GM23338 (cell line): ENCODE results near the gene CISD1. TPM values are rescaled to one million over a fixed set of nuclear protein-coding genes. Genes with fewer than 3 reads are reported as not detected.

Experiments used
- ATAC-seq: fragments of 200-7000 bp; cut with Tn5 transposase; 3 replicates; pipeline ENCODE4 v1.9.1; 2020
- DNase-seq: peaks from one replicate; pipeline ENCODE4 v3.0.0-alpha.2; 2015; ENCODE audit warnings: low spot score
- H2AFZ ChIP-seq: fragments of 200-600 bp; sonication (generic); 2 replicates; pipeline ENCODE4 v1.8.0; 2016; ENCODE audit warnings: antibody characterized with exemption, mild to moderate bottlenecking, moderate library complexity
- H3F3A ChIP-seq: fragments of 200-600 bp; sonication (generic); replicated peaks from 2 replicates; pipeline ENCODE4 v1.8.0; 2017; ENCODE audit warnings: antibody characterized with exemption, mixed run types, low read depth
- H3K27ac ChIP-seq: fragments of 200-600 bp; sonication (generic); 2 replicates; pipeline ENCODE4 v1.6.1; 2016; ENCODE audit warnings: low read depth
- H3K27me3 ChIP-seq: fragments of 200-600 bp; sonication (generic); 2 replicates; pipeline ENCODE4 v1.8.0; 2016; ENCODE audit warnings: mild to moderate bottlenecking, mixed run types, moderate library complexity; ENCODE audit not compliant: insufficient read depth
- H3K36me3 ChIP-seq: fragments of 200-600 bp; sonication (generic); 2 replicates; pipeline ENCODE4 v1.8.0; 2016; ENCODE audit warnings: mild to moderate bottlenecking; ENCODE audit not compliant: insufficient read depth
- H3K4me1 ChIP-seq: fragments of 200-600 bp; sonication (generic); 2 replicates; pipeline ENCODE4 v1.8.0; 2016; ENCODE audit warnings: mild to moderate bottlenecking, moderate library complexity; ENCODE audit not compliant: insufficient read depth
- H3K4me2 ChIP-seq: fragments of 200-600 bp; sonication (generic); 2 replicates; pipeline ENCODE4 v1.7.1; 2017; ENCODE audit warnings: mixed run types
- H3K4me3 ChIP-seq: fragments of 200-600 bp; sonication (generic); 2 replicates; pipeline ENCODE4 v1.6.1; 2016; ENCODE audit warnings: mixed run types
- H3K79me2 ChIP-seq: fragments of 200-600 bp; sonication (generic); replicated peaks from 2 replicates; pipeline ENCODE4 v1.8.0; 2017; ENCODE audit warnings: mild to moderate bottlenecking; ENCODE audit not compliant: insufficient read depth
- H3K9me2 ChIP-seq: fragments of 200-600 bp; sonication (generic); 2 replicates; pipeline ENCODE4 v1.8.0; 2017; ENCODE audit not compliant: insufficient read depth
- H4K20me1 ChIP-seq: fragments of 200-600 bp; sonication (generic); replicated peaks from 2 replicates; pipeline ENCODE4 v1.8.0; 2017; ENCODE audit warnings: mild to moderate bottlenecking; ENCODE audit not compliant: insufficient read depth
- H3K27ac Mint-ChIP-seq: 2 replicates; pipeline ENCODE4 v1.8.0; 2020; ENCODE audit warnings: inconsistent platforms, mild to moderate bottlenecking, moderate library complexity, mixed read lengths
- H3K27me3 Mint-ChIP-seq: 3 replicates; pipeline ENCODE4 v1.8.0; 2022; ENCODE audit warnings: low read depth, mild to moderate bottlenecking, moderate library complexity, mixed read lengths, inconsistent platforms; ENCODE audit not compliant: insufficient read depth, poor library complexity
- H3K36me3 Mint-ChIP-seq: 3 replicates; pipeline ENCODE4 v1.8.0; 2021; ENCODE audit warnings: low read depth, mild to moderate bottlenecking, inconsistent platforms, moderate library complexity, mixed read lengths
- H3K4me1 Mint-ChIP-seq: 3 replicates; pipeline ENCODE4 v1.8.0; 2020; ENCODE audit warnings: mild to moderate bottlenecking, inconsistent platforms, mixed read lengths
- H3K4me3 Mint-ChIP-seq: 3 replicates; pipeline ENCODE4 v1.8.0; 2021; ENCODE audit warnings: moderate library complexity, mild to moderate bottlenecking, inconsistent platforms, mixed read lengths
- H3K9me3 Mint-ChIP-seq: 3 replicates; pipeline ENCODE4 v1.8.0; 2020; ENCODE audit warnings: moderate library complexity, mild to moderate bottlenecking, inconsistent platforms, mixed read lengths
- CREB1 ChIP-seq: fragments of 250-450 bp; sonication (Bioruptor Pico); IDR thresholded peaks from 2 replicates; pipeline ENCODE4 v1.5.0; 2020; ENCODE audit warnings: low read depth, mild to moderate bottlenecking, moderate library complexity
- EZH2 ChIP-seq: fragments of 200-600 bp; sonication (generic); IDR thresholded peaks from one replicate; pipeline ENCODE4 v1.8.0; 2017; ENCODE audit warnings: antibody characterized with exemption, mild to moderate bottlenecking, low read depth; ENCODE audit not compliant: unreplicated experiment
- EZH2phosphoT487 ChIP-seq: fragments of 200-600 bp; sonication (generic); IDR thresholded peaks from one replicate; pipeline ENCODE4 v1.8.1; 2018; ENCODE audit warnings: antibody characterized with exemption; ENCODE audit not compliant: unreplicated experiment
- JUNB ChIP-seq: IDR thresholded peaks from one replicate; pipeline ENCODE4 v1.6.1; 2016; ENCODE audit warnings: antibody characterized with exemption; ENCODE audit not compliant: unreplicated experiment
- NANOG ChIP-seq: IDR thresholded peaks from 2 replicates; pipeline ENCODE4 v1.6.1; 2016; ENCODE audit warnings: antibody characterized with exemption, borderline replicate concordance
- POLR2AphosphoS5 ChIP-seq: IDR thresholded peaks from 2 replicates; pipeline ENCODE4 v1.6.1; 2016; ENCODE audit warnings: antibody characterized with exemption, low read depth
- STAT1 ChIP-seq: IDR thresholded peaks from one replicate; pipeline ENCODE4 v1.6.1; 2016; ENCODE audit warnings: antibody characterized with exemption; ENCODE audit not compliant: unreplicated experiment
- ZNF114 ChIP-seq: fragments of 250-450 bp; sonication (Bioruptor Pico); IDR thresholded peaks from 2 replicates; pipeline ENCODE4 v1.5.0; 2020; ENCODE audit warnings: mild to moderate bottlenecking, moderate library complexity
- polyA plus RNA-seq: library from polyadenylated mRNA; unstranded; fragments of >200 nt; fragmentation: Nextera tagmentation; extraction: Ambion mirVana; gene quantifications from 2 replicates; pipeline ENCODE4 v1.2.1, GENCODE V29; 2016
- total RNA-seq: library from RNA; depleted of rRNA; stranded (reverse); fragments of >200 nt; shearing (Covaris generic); gene quantifications from 2 replicates; pipeline ENCODE4 v1.2.3, GENCODE V29; 2014
- TF ChIP-seq, protein P1 (sequence below), 2 experiments: fragments of 200-600 bp in 1 of 2; sonication (generic) in 1 of 2; conservative IDR thresholded peaks; 2 replicates each; pipeline versions ENCODE4 v1.5.1 to v1.6.1; 2016 to 2017; ENCODE audit warnings: antibody characterized with exemption in 2 of 2, low read depth in 2 of 2, mild to moderate bottlenecking in 2 of 2, moderate library complexity in 1 of 2
- TF ChIP-seq, protein P2 (sequence below): fragments of 250-450 bp; sonication (Bioruptor Pico); IDR thresholded peaks from 2 replicates; pipeline ENCODE4 v1.5.0; 2020; ENCODE audit warnings: mild to moderate bottlenecking, moderate library complexity
- TF ChIP-seq, protein P3 (sequence below): IDR thresholded peaks from one replicate; pipeline ENCODE4 v1.6.1; 2018; ENCODE audit warnings: antibody characterized with exemption; ENCODE audit not compliant: unreplicated experiment

CISD1 gene
- total and polyA plus RNA-seq, 2 experiments from 2014 or later, result 19.9 to 99.9 TPM

DNA sequence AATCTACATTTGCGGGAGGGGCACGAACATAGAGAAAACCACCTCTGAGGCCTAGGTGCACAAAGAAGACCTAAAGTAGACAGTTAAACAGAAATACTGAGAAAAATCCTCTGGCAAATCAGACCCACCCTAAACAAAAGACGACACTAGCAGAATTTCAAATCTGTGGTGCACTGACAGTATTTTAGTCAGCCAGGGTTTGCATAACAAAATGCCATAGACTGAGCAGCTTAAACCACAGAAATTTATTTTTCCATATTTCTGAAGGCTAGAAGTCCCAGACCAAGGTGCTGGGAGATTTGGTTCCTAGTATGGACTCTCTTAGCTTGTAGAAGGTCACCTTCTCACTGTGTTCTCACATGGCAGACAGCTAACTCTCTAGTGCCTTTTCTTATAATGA is 27.6 kb upstream of the CISD1 start (continued):
- TF ChIP-seq ZNF114 (CRISPR knock-in tag), result no peak
- TF ChIP-seq POLR2AphosphoS5, result no peak
- TF ChIP-seq, protein P1, sequence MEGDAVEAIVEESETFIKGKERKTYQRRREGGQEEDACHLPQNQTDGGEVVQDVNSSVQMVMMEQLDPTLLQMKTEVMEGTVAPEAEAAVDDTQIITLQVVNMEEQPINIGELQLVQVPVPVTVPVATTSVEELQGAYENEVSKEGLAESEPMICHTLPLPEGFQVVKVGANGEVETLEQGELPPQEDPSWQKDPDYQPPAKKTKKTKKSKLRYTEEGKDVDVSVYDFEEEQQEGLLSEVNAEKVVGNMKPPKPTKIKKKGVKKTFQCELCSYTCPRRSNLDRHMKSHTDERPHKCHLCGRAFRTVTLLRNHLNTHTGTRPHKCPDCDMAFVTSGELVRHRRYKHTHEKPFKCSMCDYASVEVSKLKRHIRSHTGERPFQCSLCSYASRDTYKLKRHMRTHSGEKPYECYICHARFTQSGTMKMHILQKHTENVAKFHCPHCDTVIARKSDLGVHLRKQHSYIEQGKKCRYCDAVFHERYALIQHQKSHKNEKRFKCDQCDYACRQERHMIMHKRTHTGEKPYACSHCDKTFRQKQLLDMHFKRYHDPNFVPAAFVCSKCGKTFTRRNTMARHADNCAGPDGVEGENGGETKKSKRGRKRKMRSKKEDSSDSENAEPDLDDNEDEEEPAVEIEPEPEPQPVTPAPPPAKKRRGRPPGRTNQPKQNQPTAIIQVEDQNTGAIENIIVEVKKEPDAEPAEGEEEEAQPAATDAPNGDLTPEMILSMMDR (conservative IDR thresholded peaks at IDR 0.05; ENCODE audit: low read depth in 2 of 2), result no peak
- no peak for TF ChIP-seq STAT1
- no peak for TF ChIP-seq NANOG
- no peak for TF ChIP-seq CREB1

DNA sequence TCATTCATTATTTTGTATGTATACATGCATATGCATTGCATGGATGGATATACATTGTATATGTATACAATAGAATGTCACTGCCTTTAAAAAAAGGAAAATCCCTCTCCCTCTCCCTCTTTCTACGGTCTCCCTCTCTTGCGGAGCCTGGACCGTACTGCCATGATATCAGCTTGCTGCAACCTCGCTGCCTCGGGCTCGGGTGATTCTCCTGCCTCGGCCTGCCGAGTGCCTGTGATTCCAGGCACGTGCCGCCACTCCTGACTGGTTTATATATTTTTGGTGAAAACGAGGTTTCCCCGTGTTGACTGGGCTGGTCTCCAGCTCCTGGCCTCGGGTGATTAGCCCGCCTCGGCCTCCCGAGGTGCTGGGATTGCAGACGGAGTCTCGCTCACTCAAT is 25.7 kb upstream of the CISD1 start:
- no peaks in the 10 kb centered on the region for H3K36me3 ChIP-seq
- H3K9me2 ChIP-seq, result no peaks in the 10 kb centered on the region
- H2AFZ ChIP-seq, result no peak overlapping the region
- peaks cover 79% of the 10 kb centered on the region for H3K79me2 ChIP-seq
- H3K4me1 ChIP-seq, result peaks cover 24% of the 10 kb centered on the region
- H3K27ac ChIP-seq, result no peak overlapping the region
- Mint-ChIP-seq H3K27ac (no peak overlapping the region), H3K27me3 (no peaks in the 10 kb centered on the region), H3K4me3 (no peak overlapping the region), H3K36me3 (peaks cover 42% of the 10 kb centered on the region), H3K4me1 (peaks cover 21% of the 10 kb centered on the region), H3K9me3 (peaks cover 43% of the 10 kb centered on the region)
- peaks cover 6% of the 10 kb centered on the region; the same call in 1 of the 2 replicates for H4K20me1 ChIP-seq
- H3K27me3 ChIP-seq, result no peaks in the 10 kb centered on the region
- ATAC-seq (no peak), DNase-seq (no peak)
- no peak overlapping the region for H3K4me3 ChIP-seq
- H3F3A ChIP-seq, result no peaks in the 10 kb centered on the region
- no peak overlapping the region for H3K4me2 ChIP-seq
- TF ChIP-seq EZH2phosphoT487 (no peak), NANOG (no peak), ZNF114 (CRISPR knock-in tag) (no peak), STAT1 (no peak), EZH2 (no peak), JUNB (no peak), CREB1 (no peak), POLR2AphosphoS5 (no peak)
- TF ChIP-seq, protein P2, sequence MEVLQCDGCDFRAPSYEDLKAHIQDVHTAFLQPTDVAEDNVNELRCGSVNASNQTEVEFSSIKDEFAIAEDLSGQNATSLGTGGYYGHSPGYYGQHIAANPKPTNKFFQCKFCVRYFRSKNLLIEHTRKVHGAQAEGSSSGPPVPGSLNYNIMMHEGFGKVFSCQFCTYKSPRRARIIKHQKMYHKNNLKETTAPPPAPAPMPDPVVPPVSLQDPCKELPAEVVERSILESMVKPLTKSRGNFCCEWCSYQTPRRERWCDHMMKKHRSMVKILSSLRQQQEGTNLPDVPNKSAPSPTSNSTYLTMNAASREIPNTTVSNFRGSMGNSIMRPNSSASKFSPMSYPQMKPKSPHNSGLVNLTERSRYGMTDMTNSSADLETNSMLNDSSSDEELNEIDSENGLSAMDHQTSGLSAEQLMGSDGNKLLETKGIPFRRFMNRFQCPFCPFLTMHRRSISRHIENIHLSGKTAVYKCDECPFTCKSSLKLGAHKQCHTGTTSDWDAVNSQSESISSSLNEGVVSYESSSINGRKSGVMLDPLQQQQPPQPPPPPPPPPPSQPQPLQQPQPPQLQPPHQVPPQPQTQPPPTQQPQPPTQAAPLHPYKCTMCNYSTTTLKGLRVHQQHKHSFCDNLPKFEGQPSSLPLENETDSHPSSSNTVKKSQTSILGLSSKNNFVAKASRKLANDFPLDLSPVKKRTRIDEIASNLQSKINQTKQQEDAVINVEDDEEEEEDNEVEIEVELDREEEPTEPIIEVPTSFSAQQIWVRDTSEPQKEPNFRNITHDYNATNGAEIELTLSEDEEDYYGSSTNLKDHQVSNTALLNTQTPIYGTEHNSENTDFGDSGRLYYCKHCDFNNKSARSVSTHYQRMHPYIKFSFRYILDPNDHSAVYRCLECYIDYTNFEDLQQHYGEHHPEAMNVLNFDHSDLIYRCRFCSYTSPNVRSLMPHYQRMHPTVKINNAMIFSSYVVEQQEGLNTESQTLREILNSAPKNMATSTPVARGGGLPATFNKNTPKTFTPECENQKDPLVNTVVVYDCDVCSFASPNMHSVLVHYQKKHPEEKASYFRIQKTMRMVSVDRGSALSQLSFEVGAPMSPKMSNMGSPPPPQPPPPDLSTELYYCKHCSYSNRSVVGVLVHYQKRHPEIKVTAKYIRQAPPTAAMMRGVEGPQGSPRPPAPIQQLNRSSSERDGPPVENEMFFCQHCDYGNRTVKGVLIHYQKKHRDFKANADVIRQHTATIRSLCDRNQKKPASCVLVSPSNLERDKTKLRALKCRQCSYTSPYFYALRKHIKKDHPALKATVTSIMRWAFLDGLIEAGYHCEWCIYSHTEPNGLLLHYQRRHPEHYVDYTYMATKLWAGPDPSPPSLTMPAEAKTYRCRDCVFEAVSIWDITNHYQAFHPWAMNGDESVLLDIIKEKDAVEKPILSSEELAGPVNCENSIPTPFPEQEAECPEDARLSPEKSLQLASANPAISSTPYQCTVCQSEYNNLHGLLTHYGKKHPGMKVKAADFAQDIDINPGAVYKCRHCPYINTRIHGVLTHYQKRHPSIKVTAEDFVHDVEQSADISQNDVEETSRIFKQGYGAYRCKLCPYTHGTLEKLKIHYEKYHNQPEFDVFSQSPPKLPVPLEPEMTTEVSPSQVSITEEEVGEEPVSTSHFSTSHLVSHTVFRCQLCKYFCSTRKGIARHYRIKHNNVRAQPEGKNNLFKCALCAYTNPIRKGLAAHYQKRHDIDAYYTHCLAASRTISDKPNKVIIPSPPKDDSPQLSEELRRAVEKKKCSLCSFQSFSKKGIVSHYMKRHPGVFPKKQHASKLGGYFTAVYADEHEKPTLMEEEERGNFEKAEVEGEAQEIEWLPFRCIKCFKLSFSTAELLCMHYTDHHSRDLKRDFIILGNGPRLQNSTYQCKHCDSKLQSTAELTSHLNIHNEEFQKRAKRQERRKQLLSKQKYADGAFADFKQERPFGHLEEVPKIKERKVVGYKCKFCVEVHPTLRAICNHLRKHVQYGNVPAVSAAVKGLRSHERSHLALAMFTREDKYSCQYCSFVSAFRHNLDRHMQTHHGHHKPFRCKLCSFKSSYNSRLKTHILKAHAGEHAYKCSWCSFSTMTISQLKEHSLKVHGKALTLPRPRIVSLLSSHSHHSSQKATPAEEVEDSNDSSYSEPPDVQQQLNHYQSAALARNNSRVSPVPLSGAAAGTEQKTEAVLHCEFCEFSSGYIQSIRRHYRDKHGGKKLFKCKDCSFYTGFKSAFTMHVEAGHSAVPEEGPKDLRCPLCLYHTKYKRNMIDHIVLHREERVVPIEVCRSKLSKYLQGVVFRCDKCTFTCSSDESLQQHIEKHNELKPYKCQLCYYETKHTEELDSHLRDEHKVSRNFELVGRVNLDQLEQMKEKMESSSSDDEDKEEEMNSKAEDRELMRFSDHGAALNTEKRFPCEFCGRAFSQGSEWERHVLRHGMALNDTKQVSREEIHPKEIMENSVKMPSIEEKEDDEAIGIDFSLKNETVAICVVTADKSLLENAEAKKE (CRISPR knock-in tag), result no peak
- TF ChIP-seq, protein P3, sequence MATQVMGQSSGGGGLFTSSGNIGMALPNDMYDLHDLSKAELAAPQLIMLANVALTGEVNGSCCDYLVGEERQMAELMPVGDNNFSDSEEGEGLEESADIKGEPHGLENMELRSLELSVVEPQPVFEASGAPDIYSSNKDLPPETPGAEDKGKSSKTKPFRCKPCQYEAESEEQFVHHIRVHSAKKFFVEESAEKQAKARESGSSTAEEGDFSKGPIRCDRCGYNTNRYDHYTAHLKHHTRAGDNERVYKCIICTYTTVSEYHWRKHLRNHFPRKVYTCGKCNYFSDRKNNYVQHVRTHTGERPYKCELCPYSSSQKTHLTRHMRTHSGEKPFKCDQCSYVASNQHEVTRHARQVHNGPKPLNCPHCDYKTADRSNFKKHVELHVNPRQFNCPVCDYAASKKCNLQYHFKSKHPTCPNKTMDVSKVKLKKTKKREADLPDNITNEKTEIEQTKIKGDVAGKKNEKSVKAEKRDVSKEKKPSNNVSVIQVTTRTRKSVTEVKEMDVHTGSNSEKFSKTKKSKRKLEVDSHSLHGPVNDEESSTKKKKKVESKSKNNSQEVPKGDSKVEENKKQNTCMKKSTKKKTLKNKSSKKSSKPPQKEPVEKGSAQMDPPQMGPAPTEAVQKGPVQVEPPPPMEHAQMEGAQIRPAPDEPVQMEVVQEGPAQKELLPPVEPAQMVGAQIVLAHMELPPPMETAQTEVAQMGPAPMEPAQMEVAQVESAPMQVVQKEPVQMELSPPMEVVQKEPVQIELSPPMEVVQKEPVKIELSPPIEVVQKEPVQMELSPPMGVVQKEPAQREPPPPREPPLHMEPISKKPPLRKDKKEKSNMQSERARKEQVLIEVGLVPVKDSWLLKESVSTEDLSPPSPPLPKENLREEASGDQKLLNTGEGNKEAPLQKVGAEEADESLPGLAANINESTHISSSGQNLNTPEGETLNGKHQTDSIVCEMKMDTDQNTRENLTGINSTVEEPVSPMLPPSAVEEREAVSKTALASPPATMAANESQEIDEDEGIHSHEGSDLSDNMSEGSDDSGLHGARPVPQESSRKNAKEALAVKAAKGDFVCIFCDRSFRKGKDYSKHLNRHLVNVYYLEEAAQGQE, result no peak
- TF ChIP-seq, protein P1 (conservative IDR thresholded peaks at IDR 0.05; ENCODE audit: low read depth in 2 of 2), result no peak
